Sigmoid colon (tissue), 7 donors: ENCODE data around the gene COL6A1. TPM values are rescaled to one million over a fixed set of nuclear protein-coding genes. Genes with fewer than 3 reads are reported as not detected.
"Not testable (repeated sequence)": the region's sequence is repeated elsewhere in the genome, so short reads cannot be mapped to it uniquely, and the experiment has no call there.

ENCODE experiments used
- DNase-seq: peaks from one replicate; pipeline ENCODE4 v3.0.0-alpha.2; 2019
- H3K27ac ChIP-seq, 4 donors: fragments of 200-600 bp; sonication (generic); one replicate each; pipeline ENCODE4 v1.5.1; 2016 to 2019; ENCODE audit warnings: mild to moderate bottlenecking in 1 of 4
- H3K27me3 ChIP-seq, 3 donors: fragments of 200-600 bp; sonication (generic); one replicate each; pipeline ENCODE4 v1.5.1; 2019; ENCODE audit warnings: mild to moderate bottlenecking in 1 of 3
- H3K36me3 ChIP-seq, 4 donors: fragments of 200-600 bp; sonication (generic); one replicate each; pipeline ENCODE4 v1.5.1; 2016 to 2019
- H3K4me1 ChIP-seq, 4 donors: fragments of 200-600 bp; sonication (generic); one replicate each; pipeline ENCODE4 v1.5.1; 2017 to 2019
- H3K4me3 ChIP-seq, 4 donors: fragments of 200-600 bp; sonication (generic); one replicate each; pipeline ENCODE4 v1.5.1; 2017 to 2019; ENCODE audit warnings: mild to moderate bottlenecking in 2 of 4, moderate library complexity in 1 of 4
- H3K9me3 ChIP-seq, 4 donors: fragments of 200-600 bp in 3 of 4; sonication (generic) in 3 of 4; one replicate each; pipeline versions ENCODE4 v1.5.1 to v1.6.1; 2013 to 2019
- CTCF ChIP-seq, 4 experiments: fragments of 450-650 bp in 3 of 4; fragments of 200-600 bp in 1 of 4; IDR thresholded peaks; one replicate each; pipeline ENCODE4 v1.5.1; 2016 to 2019; ENCODE audit warnings: antibody characterized with exemption in 4 of 4, mild to moderate bottlenecking in 3 of 4, moderate library complexity in 2 of 4
- EP300 ChIP-seq, 4 donors: sonication (generic); formaldehyde crosslinking; IDR thresholded peaks; one replicate each; pipeline ENCODE4 v1.6.1; 2017; ENCODE audit warnings: antibody characterized with exemption in 4 of 4
- POLR2A ChIP-seq, 2 donors: fragments of 450-650 bp; IDR thresholded peaks; one replicate each; pipeline ENCODE4 v1.6.1; 2016; ENCODE audit warnings: antibody characterized with exemption in 2 of 2, mild to moderate bottlenecking in 2 of 2, moderate library complexity in 2 of 2
- POLR2AphosphoS5 ChIP-seq, 4 donors: sonication (generic); formaldehyde crosslinking; IDR thresholded peaks; one replicate each; pipeline ENCODE4 v1.6.1; 2017; ENCODE audit warnings: antibody characterized with exemption in 4 of 4
- WGBS, 2 donors: extraction: QIAGEN DNeasy Blood & Tissue Kit; methylation state at CpG; one replicate each; pipeline ENCODE4 v1.1.7; 2013; 5-methylcytosine and 5-hydroxymethylcytosine counted together
- intact Hi-C: fragments of 100-400 bp; cut with DNase I; formaldehyde crosslinking; loops from one replicate; pipeline ENCODE4 v1.15.1; 2023
- polyA plus RNA-seq, 3 donors: library from polyadenylated mRNA; stranded (reverse); fragments of 200-250 nt; gene quantifications; one replicate each; pipeline ENCODE4 v1.2.3, GENCODE V29; 2013
- total RNA-seq, 4 donors: library from RNA; depleted of rRNA; stranded (reverse); fragments of >200 nt; gene quantifications; one replicate each; pipeline ENCODE4 v1.1.0, GENCODE V29; 2016
- donor health status: healthy with polysubstance abuse.
- donor health status: Bipolar disorder and iron deficiency.
- donor health status: healthy.

COL6A1 gene
- total and polyA plus RNA-seq, 7 donors, result 14.3 to 1,755 (median 622) TPM

GRCh38 chr21:45948576-45949141, 32.9 kb upstream of the COL6A1 start:
- no peaks in the 10 kb centered on the region for H3K27me3 ChIP-seq
- H3K4me1 ChIP-seq, result peaks cover 0 to 31% (median 26%) of the 10 kb centered on the region in 4 donors
- H3K4me3 ChIP-seq, result no peak overlapping the region
- 62 to 72% methylated on average over 29 of the region's 29 CpGs for WGBS, 2 donors
- DNase-seq, result peak; percentile 64
- no peaks in the 10 kb centered on the region for H3K9me3 ChIP-seq
- TF ChIP-seq POLR2A (IDR thresholded peaks at IDR 0.05) (no peak), CTCF (IDR thresholded peaks at IDR 0.05) (no peak), POLR2AphosphoS5 (IDR thresholded peaks at IDR 0.05) (no peak), EP300 (IDR thresholded peaks at IDR 0.05) (no peak)
- intact Hi-C loops, result no loop called here
- no peak overlapping the region for H3K27ac ChIP-seq
- no peaks in the 10 kb centered on the region for H3K36me3 ChIP-seq

GRCh38 chr21:45949928-45950739, 31.4 kb upstream of the COL6A1 start:
- DNase-seq, result no peak
- Histone ChIP-seq H3K9me3 (no peaks in the 10 kb centered on the region), H3K4me3 (peak overlapping the region in 2 of 4 donors; percentile 3 to 10), H3K27ac (peak overlapping the region; percentile 39 to 88 (median 64)), H3K4me1 (peaks cover 0 to 42% (median 36%) of the 10 kb centered on the region in 4 donors), H3K27me3 (no peaks in the 10 kb centered on the region), H3K36me3 (no peaks in the 10 kb centered on the region)
- intact Hi-C loops, result no loop called here
- 80 to 87% methylated on average over 35 of the region's 35 CpGs for WGBS, 2 donors
- TF ChIP-seq CTCF (IDR thresholded peaks at IDR 0.05) (no peak), POLR2A (IDR thresholded peaks at IDR 0.05) (no peak), EP300 (IDR thresholded peaks at IDR 0.05) (no peak), POLR2AphosphoS5 (IDR thresholded peaks at IDR 0.05) (no peak)

GRCh38 chr21:45950740-45951515, 30.6 kb upstream of the COL6A1 start:
- Histone ChIP-seq H3K4me1 (peaks cover 0 to 42% (median 36%) of the 10 kb centered on the region in 4 donors), H3K4me3 (peak overlapping the region in 2 of 4 donors; percentile 3 to 10)

GRCh38 chr21:45951676-45952075, 29.9 kb upstream of the COL6A1 start:
- peak overlapping the region; percentile 39 to 88 (median 64) for H3K27ac ChIP-seq
- H3K27me3 ChIP-seq, result no peaks in the 10 kb centered on the region
- intact Hi-C loops, result no loop called here
- no peaks in the 10 kb centered on the region for H3K9me3 ChIP-seq
- no peaks in the 10 kb centered on the region for H3K36me3 ChIP-seq
- no peak overlapping the region for H3K4me3 ChIP-seq
- no peak for DNase-seq
- 74 to 80% methylated on average over 15 of the region's 15 CpGs for WGBS, 2 donors
- TF ChIP-seq EP300 (IDR thresholded peaks at IDR 0.05) (no peak), POLR2A (IDR thresholded peaks at IDR 0.05) (no peak), CTCF (IDR thresholded peaks at IDR 0.05) (no peak), POLR2AphosphoS5 (IDR thresholded peaks at IDR 0.05) (no peak)
- peaks cover 0 to 42% (median 36%) of the 10 kb centered on the region in 4 donors for H3K4me1 ChIP-seq

More at GRCh38 chr21:45950740-45951515, 30.6 kb upstream of the COL6A1 start:
- DNase-seq, result peak; percentile 93
- WGBS, 2 donors, result 31 to 48% methylated on average over 21 of the region's 21 CpGs
- peak overlapping the region; percentile 39 to 88 (median 64) for H3K27ac ChIP-seq
- no peaks in the 10 kb centered on the region for H3K27me3 ChIP-seq
- TF ChIP-seq POLR2A (IDR thresholded peaks at IDR 0.05) (no peak), POLR2AphosphoS5 (IDR thresholded peaks at IDR 0.05) (peak in 1 of 4 donors; percentile 28), EP300 (IDR thresholded peaks at IDR 0.05) (no peak), CTCF (IDR thresholded peaks at IDR 0.05) (no peak)
- intact Hi-C loops, result no loop called here
- no peaks in the 10 kb centered on the region for H3K9me3 ChIP-seq
- H3K36me3 ChIP-seq, result no peaks in the 10 kb centered on the region

- DNase-seq, intact Hi-C loops, H3K36me3 ChIP-seq, H3K27me3 ChIP-seq, H3K9me3 ChIP-seq, H3K4me3 ChIP-seq: not testable (repeated sequence)
- WGBS, 2 donors, result 83 to 84% methylated on average over 10 of the region's 10 CpGs
- H3K4me1 ChIP-seq, result peaks cover 0 to 42% (median 37%) of the 10 kb centered on the region in 4 donors
- peak overlapping the region; percentile 80 to 88 (median 82) for H3K27ac ChIP-seq
Observed at GRCh38 chr21:45952527-45952926, 29.0 kb upstream of the COL6A1 start.
